HEK293 (cell line): Measurements from ENCODE around the gene NPTN.

Experiments
- KLF1 ChIP-seq: fragments of 450-650 bp; formaldehyde crosslinking; IDR thresholded peaks from 2 replicates; pipeline ENCODE4 v1.5.1; 2016; ENCODE audit warnings: missing biosample characterization, missing genetic modification characterization
- KLF10 ChIP-seq: fragments of 450-650 bp; IDR thresholded peaks from 2 replicates; pipeline ENCODE4 v1.5.1; 2018; ENCODE audit warnings: missing biosample characterization, mild to moderate bottlenecking, missing genetic modification characterization
- KLF17 ChIP-seq: fragments of 450-650 bp; formaldehyde crosslinking; IDR thresholded peaks from 2 replicates; pipeline ENCODE4 v1.5.1; 2016; ENCODE audit warnings: missing biosample characterization, missing genetic modification characterization
- KLF8 ChIP-seq: fragments of 450-650 bp; formaldehyde crosslinking; IDR thresholded peaks from 2 replicates; pipeline ENCODE4 v1.5.1; 2016; ENCODE audit warnings: missing biosample characterization, missing genetic modification characterization
- PRDM10 ChIP-seq: fragments of 450-650 bp; formaldehyde crosslinking; IDR thresholded peaks from 2 replicates; pipeline ENCODE4 v1.5.1; 2016; ENCODE audit warnings: missing biosample characterization, missing genetic modification characterization
- PRDM2 ChIP-seq: fragments of 450-650 bp; formaldehyde crosslinking; IDR thresholded peaks from 2 replicates; pipeline ENCODE4 v1.5.1; 2016; ENCODE audit warnings: missing biosample characterization, missing genetic modification characterization, borderline replicate concordance
- REST ChIP-seq: fragments of 450-650 bp; formaldehyde crosslinking; IDR thresholded peaks from 2 replicates; pipeline ENCODE4 v1.5.1; 2016; ENCODE audit warnings: missing biosample characterization, missing genetic modification characterization
- SETDB1 ChIP-seq: IDR thresholded peaks from one replicate; pipeline ENCODE4 v1.6.1; 2017; ENCODE audit warnings: mild to moderate bottlenecking, low read length, moderate library complexity, mixed read lengths; ENCODE audit not compliant: insufficient read length
- ZBTB48 ChIP-seq: fragments of 450-650 bp; formaldehyde crosslinking; IDR thresholded peaks from 2 replicates; pipeline ENCODE4 v1.5.1; 2016; ENCODE audit warnings: missing biosample characterization, missing genetic modification characterization
- ZBTB8A ChIP-seq: fragments of 450-650 bp; formaldehyde crosslinking; IDR thresholded peaks from 2 replicates; pipeline ENCODE4 v1.5.1; 2016; ENCODE audit warnings: missing biosample characterization, missing genetic modification characterization
- ZFP3 ChIP-seq: fragments of 450-650 bp; formaldehyde crosslinking; IDR thresholded peaks from 2 replicates; pipeline ENCODE4 v1.5.1; 2016; ENCODE audit warnings: low read depth, missing biosample characterization, missing genetic modification characterization
- ZNF174 ChIP-seq: fragments of 450-650 bp; formaldehyde crosslinking; IDR thresholded peaks from 2 replicates; pipeline ENCODE4 v1.5.0; 2017; ENCODE audit warnings: missing biosample characterization, mild to moderate bottlenecking, missing genetic modification characterization
- ZNF211 ChIP-seq: fragments of 450-650 bp; formaldehyde crosslinking; IDR thresholded peaks from 2 replicates; pipeline ENCODE4 v1.5.1; 2016; ENCODE audit warnings: low read depth, missing biosample characterization, missing genetic modification characterization
- ZNF221 ChIP-seq: fragments of 450-650 bp; formaldehyde crosslinking; IDR thresholded peaks from 2 replicates; pipeline ENCODE4 v1.5.1; 2017; ENCODE audit warnings: missing biosample characterization, missing genetic modification characterization, borderline replicate concordance
- ZNF23 ChIP-seq: fragments of 450-650 bp; formaldehyde crosslinking; IDR thresholded peaks from 2 replicates; pipeline ENCODE4 v1.5.1; 2016; ENCODE audit warnings: missing biosample characterization, missing genetic modification characterization, borderline replicate concordance
- ZNF24 ChIP-seq: fragments of 450-650 bp; formaldehyde crosslinking; IDR thresholded peaks from 2 replicates; pipeline ENCODE4 v1.5.1; 2016; ENCODE audit warnings: missing biosample characterization, missing genetic modification characterization
- ZNF302 ChIP-seq: fragments of 450-650 bp; formaldehyde crosslinking; IDR thresholded peaks from 2 replicates; pipeline ENCODE4 v1.5.1; 2016; ENCODE audit warnings: missing biosample characterization, missing genetic modification characterization, low read depth
- ZNF394 ChIP-seq: fragments of 450-650 bp; formaldehyde crosslinking; IDR thresholded peaks from 2 replicates; pipeline ENCODE4 v1.5.1; 2016; ENCODE audit warnings: missing biosample characterization, missing genetic modification characterization, mild to moderate bottlenecking, moderate library complexity, borderline replicate concordance
- ZNF473 ChIP-seq: fragments of 450-650 bp; formaldehyde crosslinking; IDR thresholded peaks from 2 replicates; pipeline ENCODE4 v1.5.1; 2017; ENCODE audit warnings: missing biosample characterization, missing genetic modification characterization
- ZNF558 ChIP-seq: fragments of 450-650 bp; formaldehyde crosslinking; IDR thresholded peaks from 2 replicates; pipeline ENCODE4 v1.5.1; 2016; ENCODE audit warnings: missing biosample characterization, missing genetic modification characterization
- ZNF629 ChIP-seq: fragments of 450-650 bp; formaldehyde crosslinking; IDR thresholded peaks from 2 replicates; pipeline ENCODE4 v1.5.1; 2017; ENCODE audit warnings: missing biosample characterization, missing genetic modification characterization
- ZNF664 ChIP-seq: fragments of 450-650 bp; formaldehyde crosslinking; IDR thresholded peaks from 2 replicates; pipeline ENCODE4 v1.5.1; 2016; ENCODE audit warnings: missing biosample characterization, missing genetic modification characterization
- ZNF677 ChIP-seq: fragments of 450-650 bp; IDR thresholded peaks from 2 replicates; pipeline ENCODE4 v1.5.0; 2018; ENCODE audit warnings: missing biosample characterization, mild to moderate bottlenecking, missing genetic modification characterization, moderate library complexity
- ZNF701 ChIP-seq: fragments of 450-650 bp; formaldehyde crosslinking; IDR thresholded peaks from 2 replicates; pipeline ENCODE4 v1.5.1; 2016; ENCODE audit warnings: missing biosample characterization, missing genetic modification characterization
- ZNF76 ChIP-seq: fragments of 450-650 bp; formaldehyde crosslinking; IDR thresholded peaks from 2 replicates; pipeline ENCODE4; 2016; ENCODE audit warnings: low read depth, missing biosample characterization, missing genetic modification characterization, borderline replicate concordance
- ZNF791 ChIP-seq: fragments of 450-650 bp; formaldehyde crosslinking; IDR thresholded peaks from 2 replicates; pipeline ENCODE4 v1.5.1; 2016; ENCODE audit warnings: missing biosample characterization, missing genetic modification characterization

NPTN gene

GRCh38 chr15:73631915-73632669 lies 1.1 kb downstream of the NPTN start (continued):
- peak; percentile 78; the same call in 1 of the 2 replicates for TF ChIP-seq ZNF791 (tag by site-specific recombination)
- peak; percentile 63 for TF ChIP-seq KLF8 (tag by site-specific recombination)
- TF ChIP-seq KLF1, result peak; percentile 41; the same call in 1 of the 2 replicates
- TF ChIP-seq ZNF558 (tag by site-specific recombination), result no peak
- TF ChIP-seq PRDM2 (tag by site-specific recombination), result no peak
- TF ChIP-seq ZNF302 (tag by site-specific recombination), result no peak
- TF ChIP-seq KLF10 (tag by site-specific recombination), result no peak
- peak; percentile 97 for TF ChIP-seq PRDM10 (tag by site-specific recombination)
- 0 out of 2 replicates have a peak, but pooled peaks have one; percentile 20 for TF ChIP-seq ZNF629 (tag by site-specific recombination)
- no peak for TF ChIP-seq ZNF473 (tag by site-specific recombination)
- no peak for TF ChIP-seq ZNF664 (tag by site-specific recombination)
- TF ChIP-seq ZBTB8A, result no peak
- TF ChIP-seq ZFP3 (tag by site-specific recombination), result no peak
- TF ChIP-seq KLF17 (tag by site-specific recombination), result peak; percentile 62
- TF ChIP-seq ZNF76 (tag by site-specific recombination), result peak; percentile 86
- no peak for TF ChIP-seq REST (tag by site-specific recombination)
- TF ChIP-seq ZNF174 (tag by site-specific recombination), result no peak
- no peak for TF ChIP-seq ZNF221 (tag by site-specific recombination)
- TF ChIP-seq ZNF701, result no peak
- TF ChIP-seq ZNF24 (tag by site-specific recombination), result 0 out of 2 replicates have a peak, but pooled peaks have one; percentile 24
- TF ChIP-seq ZNF23 (tag by site-specific recombination), result no peak
- TF ChIP-seq SETDB1, result no peak
- TF ChIP-seq ZNF211, result no peak
- no peak for TF ChIP-seq ZNF677 (tag by site-specific recombination)
- peak; percentile 99 for TF ChIP-seq ZBTB48 (tag by site-specific recombination)
- TF ChIP-seq ZNF394 (tag by site-specific recombination), result peak; percentile 76; the same call in 1 of the 2 replicates
